Measurements from ENCODE around the gene ACTR3. TPM values are rescaled to one million over a fixed set of nuclear protein-coding genes. Genes with fewer than 3 reads are reported as not detected.

Gene ACTR3
- total and polyA plus RNA-seq, 2 of the 8 experiments (the other 6 are each of a cell fraction or from before 2014, with no cell fraction given), result 51.7 to 184 TPM

- no peaks in the 10 kb centered on the region for H3K36me3 ChIP-seq (ENCODE audit: control insufficient read depth in 2 of 4, insufficient read depth in 4 of 4, low read length in 3 of 4)
- no peak overlapping the region for H2AK5ac ChIP-seq (ENCODE audit: low read depth, low read length)
- H3K9me3 ChIP-seq (ENCODE audit: insufficient read depth in 2 of 2, low read depth in 1 of 2, low read length in 1 of 2), result no peaks in the 10 kb centered on the region
- 98% methylated on average over 3 of the region's 3 CpGs; no CpG with 5 or more reads in 1 of the 2 experiments for WGBS, 2 experiments (ENCODE audit: extremely low coverage in 1 of 2, insufficient coverage in 1 of 2, insufficient read length in 1 of 2, insufficient replicate concordance in 2 of 2, low coverage in 1 of 2, low lambda C conversion rate in 2 of 2, missing lambda C conversion rate in 1 of 2)
- no peak overlapping the region for H2BK5ac ChIP-seq (ENCODE audit: low read depth, low read length)
- H4K8ac ChIP-seq (ENCODE audit: extremely low read depth, insufficient read depth, low read length), result no peak overlapping the region
- no peak for FAIRE-seq
- no peaks in the 10 kb centered on the region for H3K79me1 ChIP-seq (ENCODE audit: low read depth, low read length)
- H3K23ac ChIP-seq (ENCODE audit: insufficient read length), result no peak overlapping the region
- no peak overlapping the region for H3K4ac ChIP-seq (replicated peaks; ENCODE audit: insufficient read length, low read depth, low read length)
- no peak for DNase-seq (ENCODE audit: low read depth in 1 of 2, low spot score in 2 of 2)
- no peak overlapping the region for H3K14ac ChIP-seq (ENCODE audit: insufficient read length)
- no peaks in the 10 kb centered on the region for H3K23me2 ChIP-seq (ENCODE audit: low read depth, low read length)
- no peak overlapping the region for H4K91ac ChIP-seq (replicated peaks; ENCODE audit: insufficient read length, low read length)
- no peaks in the 10 kb centered on the region for H3K27me3 ChIP-seq (replicated peaks in 1 of 4; ENCODE audit: control insufficient read depth in 3 of 4, extremely low read depth in 1 of 4, insufficient read depth in 3 of 4, low read length in 3 of 4)
- CTCF ChIA-PET (ENCODE audit: partially characterized antibody), result no interaction called here
- TF ChIP-seq TAF1 (IDR thresholded peaks at IDR 0.05; ENCODE audit: low read depth, low read length) (no peak), MAX (IDR thresholded peaks at IDR 0.05) (no peak), BACH1 (IDR thresholded peaks at IDR 0.05; ENCODE audit: low read length) (no peak), SIX5 (IDR thresholded peaks at IDR 0.05; ENCODE audit: low read depth, low read length) (no peak)
- no peak overlapping the region for H2BK15ac ChIP-seq (ENCODE audit: low read length)
- no peak overlapping the region for H3K18ac ChIP-seq (ENCODE audit: extremely low read depth, low read length)
- no peak overlapping the region for H2BK20ac ChIP-seq (ENCODE audit: low read length)
- H3K79me2 ChIP-seq (ENCODE audit: control insufficient read depth in 1 of 2, insufficient read depth in 2 of 2, low read length in 2 of 2), result no peaks in the 10 kb centered on the region
- H2BK120ac ChIP-seq (replicated peaks; ENCODE audit: low read depth, low read length), result no peak overlapping the region
- H4K5ac ChIP-seq (ENCODE audit: insufficient read length, low read depth, low read length), result no peak overlapping the region
- H3K4me2 ChIP-seq (ENCODE audit: insufficient read depth in 1 of 2, low read depth in 2 of 2, low read length in 2 of 2), result no peak overlapping the region
- peaks cover 0 to 3% (median 0%) of the 10 kb centered on the region in 4 experiments; a peak in 1 of 7 replicates for H3K4me1 ChIP-seq (replicated peaks in 1 of 4; ENCODE audit: control insufficient read depth in 3 of 4, insufficient read depth in 4 of 4, low read length in 3 of 4)
- H3K9ac ChIP-seq (replicated peaks in 1 of 4; ENCODE audit: extremely low read depth in 1 of 4, low read depth in 3 of 4, low read length in 3 of 4), result no peak overlapping the region
- no peak overlapping the region for H2AFZ ChIP-seq (ENCODE audit: low read length)
- H2BK12ac ChIP-seq (ENCODE audit: low read depth, low read length), result no peak overlapping the region
- no peak overlapping the region for H3K56ac ChIP-seq (replicated peaks; ENCODE audit: insufficient read length, low read depth, low read length)
- peaks cover 0 to 2% of the 10 kb centered on the region in 2 experiments for H4K20me1 ChIP-seq (replicated peaks in 1 of 2; ENCODE audit: control insufficient read depth in 1 of 2, insufficient read depth in 2 of 2, low read length in 2 of 2)
- POLR2A ChIA-PET (ENCODE audit: partially characterized antibody), result interaction anchor here (5.6 kb wide), 1 partner anchor 10 kb away, joined by 50 read pairs; the partner anchor contains the start of gene ACTR3
- H3K27ac ChIP-seq (ENCODE audit: low read depth, low read length), result no peak overlapping the region
- H3K4me3 ChIP-seq (ENCODE audit: extremely low read depth in 1 of 4, insufficient read depth in 2 of 4, low read depth in 3 of 4, low read length in 4 of 4), result no peak overlapping the region
Measured at GRCh38 chr2:113879457-113879856, 10.4 kb upstream of the ACTR3 start.
